Measurements from ENCODE around the gene NRAP.

The NRAP gene

GRCh38 chr10:113644185-113645120, 19.4 kb downstream of the NRAP start:
- DNase-seq (ENCODE audit: extremely low read depth in 1 of 2, low read depth in 1 of 2): no peak

GRCh38 chr10:113643183-113643582, 20.7 kb downstream of the NRAP start:
- DNase-seq (ENCODE audit: extremely low read depth in 1 of 2, low read depth in 1 of 2): no peak

- no peak for DNase-seq (ENCODE audit: extremely low read depth in 1 of 2, low read depth in 1 of 2)
These were observed 22.1 kb downstream of the NRAP start for GRCh38 chr10:113641702-113642101.

- DNase-seq (ENCODE audit: extremely low read depth in 1 of 2, low read depth in 1 of 2): no peak
These were observed 23.9 kb downstream of the NRAP start for GRCh38 chr10:113639966-113640365.

- no peak for DNase-seq (ENCODE audit: extremely low read depth in 1 of 2, low read depth in 1 of 2)
These were observed 32.0 kb downstream of the NRAP start for GRCh38 chr10:113631684-113632367.

- DNase-seq (ENCODE audit: extremely low read depth in 1 of 2, low read depth in 1 of 2): no peak
These were observed 32.8 kb downstream of the NRAP start for GRCh38 chr10:113630929-113631533.

- no peak for DNase-seq (ENCODE audit: extremely low read depth in 1 of 2, low read depth in 1 of 2)
These were observed 35.2 kb downstream of the NRAP start for GRCh38 chr10:113628607-113629153.

DNA sequence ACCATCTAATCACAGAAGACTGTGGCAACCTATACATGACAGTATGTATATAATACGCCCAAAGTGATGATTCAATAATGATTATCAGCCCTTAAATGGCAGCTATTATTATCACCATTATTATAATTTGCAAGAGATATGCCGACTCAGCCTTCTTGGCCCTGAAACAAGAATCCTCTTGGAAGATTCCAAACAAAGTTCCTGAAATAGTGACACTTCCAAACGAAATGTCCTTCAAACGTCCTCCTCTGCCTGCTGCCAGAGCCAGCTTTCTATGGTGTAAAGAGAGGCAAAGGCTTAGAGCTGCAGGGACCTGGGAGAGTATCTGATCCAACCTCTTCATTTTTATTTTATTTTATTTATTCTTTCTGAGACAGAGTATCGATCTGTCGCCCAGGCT, 36.0 kb downstream of the NRAP start:
- no peak for DNase-seq (ENCODE audit: extremely low read depth in 1 of 2, low read depth in 1 of 2)

GRCh38 chr10:113626809-113627355, 37.0 kb downstream of the NRAP start:
- DNase-seq (ENCODE audit: extremely low read depth in 1 of 2, low read depth in 1 of 2): no peak

GRCh38 chr10:113625461-113626186, 38.2 kb downstream of the NRAP start:
- DNase-seq (ENCODE audit: extremely low read depth in 1 of 2, low read depth in 1 of 2): no peak

DNA sequence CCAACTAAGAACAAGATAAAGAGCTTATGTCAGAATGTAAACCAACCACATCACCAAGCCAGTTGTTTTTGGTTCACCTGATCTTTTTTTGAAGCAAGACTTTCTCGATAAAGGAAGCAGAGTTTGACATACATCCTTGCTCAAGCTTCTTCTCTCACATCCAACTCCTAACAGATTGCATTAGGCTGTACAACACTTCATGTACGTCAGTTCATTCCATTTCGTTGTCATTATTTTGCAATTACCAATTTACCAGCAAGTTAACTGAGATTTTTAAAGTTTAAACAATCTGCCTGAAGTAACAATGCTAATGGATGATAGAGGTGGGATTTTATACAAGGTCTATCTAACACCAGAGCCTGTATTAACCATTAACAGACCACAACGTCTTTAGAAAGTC, 41.0 kb downstream of the NRAP start:
- no peak for DNase-seq (ENCODE audit: extremely low read depth in 1 of 2, low read depth in 1 of 2)

DNA sequence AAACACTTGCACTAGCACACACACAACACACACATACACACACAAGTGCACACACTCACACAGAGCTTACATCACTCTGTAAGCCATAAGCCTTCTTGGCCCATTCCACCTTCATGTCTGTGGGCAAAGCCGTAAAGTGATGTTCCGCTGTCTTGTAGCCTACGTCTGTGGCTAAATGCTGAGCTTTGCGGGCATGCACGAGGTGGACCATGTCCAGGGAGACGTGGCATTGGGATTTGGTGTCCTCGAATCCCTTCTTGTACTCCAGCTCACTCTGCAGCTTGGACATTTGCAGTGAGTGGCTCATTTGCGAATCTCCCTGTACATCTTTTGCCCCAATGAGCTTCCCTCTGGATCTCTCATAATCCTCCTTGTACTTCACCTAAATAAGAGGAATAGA, 42.0 kb downstream of the NRAP start:
- no peak for DNase-seq (ENCODE audit: extremely low read depth in 1 of 2, low read depth in 1 of 2)

DNA sequence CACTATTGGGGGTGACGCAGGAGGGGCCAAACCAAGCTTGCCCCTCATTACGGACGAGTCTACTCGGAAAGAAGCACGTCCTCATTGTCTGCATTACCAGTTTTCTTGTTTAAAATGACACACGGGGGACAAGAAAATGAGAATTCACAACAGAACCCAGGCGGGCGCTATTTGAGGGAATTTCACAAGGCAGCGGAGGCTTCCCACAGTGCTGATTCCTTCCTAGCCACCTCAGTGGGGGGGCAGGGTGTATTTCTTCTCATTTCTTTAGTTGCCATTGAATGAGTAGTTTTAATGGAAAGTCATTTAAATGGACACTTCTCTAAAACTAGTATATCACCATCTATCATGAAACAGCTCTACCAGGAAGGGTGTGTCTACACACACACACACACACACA, 42.9 kb downstream of the NRAP start:
- DNase-seq (ENCODE audit: extremely low read depth in 1 of 2, low read depth in 1 of 2): no peak

DNA sequence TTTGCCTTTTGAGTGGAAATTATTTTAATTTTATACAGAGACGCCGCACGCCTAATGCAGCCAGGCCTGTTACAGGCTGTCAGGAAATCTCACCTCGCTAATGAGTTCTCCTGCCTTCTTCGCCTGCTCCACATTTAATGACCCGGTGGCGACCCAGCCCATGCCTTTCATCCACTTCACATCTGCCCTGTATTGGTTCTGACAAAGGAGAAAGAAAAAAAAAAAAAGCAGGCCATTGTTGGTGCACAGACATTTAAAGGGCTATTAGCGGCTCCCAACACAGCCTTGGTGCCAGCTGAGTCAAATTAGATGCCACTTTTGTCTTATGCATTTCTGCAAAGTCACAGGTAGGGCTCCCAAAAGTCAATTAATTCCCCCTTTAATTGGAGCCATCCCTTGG, 43.3 kb downstream of the NRAP start:
- DNase-seq (ENCODE audit: extremely low read depth in 1 of 2, low read depth in 1 of 2): no peak

DNA sequence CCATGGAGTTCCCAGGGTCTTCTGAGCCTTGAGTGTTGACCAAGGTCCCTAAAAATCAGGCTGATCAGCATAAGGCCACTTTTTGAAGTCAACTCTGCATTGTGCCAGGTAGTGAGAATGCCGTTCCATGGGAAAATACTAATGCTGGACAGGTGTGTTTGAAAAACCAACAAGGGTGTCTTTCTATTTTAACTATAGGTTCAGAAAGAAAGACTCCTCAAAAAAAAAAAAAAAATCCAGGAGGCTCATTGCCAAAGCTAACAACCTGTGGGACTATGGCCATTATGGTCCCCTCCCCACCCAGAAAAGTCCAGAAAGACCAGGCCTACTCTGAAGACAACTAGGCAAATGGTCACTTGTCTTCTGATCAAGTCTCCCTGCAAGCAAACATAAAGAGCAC, 44.4 kb downstream of the NRAP start:
- no peak for DNase-seq (ENCODE audit: extremely low read depth in 1 of 2, low read depth in 1 of 2)

GRCh38 chr10:113618338-113618737, 45.5 kb downstream of the NRAP start:
- DNase-seq (ENCODE audit: extremely low read depth in 1 of 2, low read depth in 1 of 2): no peak

GRCh38 chr10:113617086-113617485, 46.8 kb downstream of the NRAP start:
- DNase-seq (ENCODE audit: extremely low read depth in 1 of 2, low read depth in 1 of 2): no peak

GRCh38 chr10:113616244-113617074, 47.4 kb downstream of the NRAP start:
- no peak for DNase-seq (ENCODE audit: extremely low read depth in 1 of 2, low read depth in 1 of 2)

- no peak for DNase-seq (ENCODE audit: extremely low read depth in 1 of 2, low read depth in 1 of 2)
These were observed 49.7 kb downstream of the NRAP start for GRCh38 chr10:113613977-113614690.

All from stimulated activated CD8-positive, alpha-beta memory T cell treated with anti-CD3 and anti-CD28 coated beads, Interleukin-7, amount 100 ng/mL, for 48 hours (primary cell).